Fibroblast of lung (primary cell): ENCODE measurements around the gene USH1C. TPM values are rescaled to one million over a fixed set of nuclear protein-coding genes. Genes with fewer than 3 reads are reported as not detected.

Source experiments
- DNase-seq, 2 donors: peaks; one replicate each; pipeline versions ENCODE4 v3.0.0 to v3.0.0-alpha.2; 2010; ENCODE audit warnings: low read depth in 2 of 2
- H2AFZ ChIP-seq: 2 replicates; pipeline ENCODE4 v1.5.1; 2012; ENCODE audit warnings: low read length, control low read depth, inconsistent platforms
- H3K27ac ChIP-seq: 2 replicates; pipeline ENCODE4 v1.5.1; 2011; ENCODE audit warnings: low read length, control low read depth; ENCODE audit not compliant: insufficient read depth
- H3K27me3 ChIP-seq: 2 replicates; pipeline ENCODE4 v1.5.1; 2011; ENCODE audit warnings: mild to moderate bottlenecking, low read length; ENCODE audit not compliant: control insufficient read depth, insufficient read depth
- H3K36me3 ChIP-seq: 2 replicates; pipeline ENCODE4 v1.5.1; 2011; ENCODE audit warnings: low read length; ENCODE audit not compliant: control insufficient read depth, insufficient read depth
- H3K4me1 ChIP-seq: 2 replicates; pipeline ENCODE4 v1.5.1; 2011; ENCODE audit warnings: low read length; ENCODE audit not compliant: control insufficient read depth, insufficient read depth; ENCODE audit errors: extremely low read depth
- H3K4me2 ChIP-seq: 2 replicates; pipeline ENCODE4 v1.5.1; 2011; ENCODE audit warnings: low read length, control low read depth; ENCODE audit not compliant: insufficient read depth; ENCODE audit errors: extremely low read depth
- H3K4me3 ChIP-seq, 4 experiments: fragments of 200-600 bp in 1 of 4; sonication (generic) in 1 of 4; replicated peaks in 1 of 4; 2 replicates each; pipeline ENCODE4 v1.5.1; 2011 to 2016; ENCODE audit warnings: low read length in 4 of 4, low read depth in 3 of 4, mild to moderate bottlenecking in 3 of 4, control low read depth in 2 of 4, inconsistent platforms in 1 of 4, mixed read lengths in 1 of 4; ENCODE audit not compliant: insufficient read depth in 1 of 4; ENCODE audit errors: control extremely low read depth in 1 of 4
- H3K79me2 ChIP-seq: 2 replicates; pipeline ENCODE4 v1.5.1; 2012; ENCODE audit warnings: mild to moderate bottlenecking, low read length, inconsistent platforms; ENCODE audit not compliant: control insufficient read depth, insufficient read depth
- H3K9ac ChIP-seq: 2 replicates; pipeline ENCODE4 v1.5.1; 2011; ENCODE audit warnings: mild to moderate bottlenecking, low read length, control low read depth; ENCODE audit not compliant: insufficient read depth
- H3K9me3 ChIP-seq: 2 replicates; pipeline ENCODE4 v1.5.1; 2012; ENCODE audit warnings: low read depth, low read length; ENCODE audit not compliant: control insufficient read depth, insufficient read depth
- H4K20me1 ChIP-seq: 2 replicates; pipeline ENCODE4 v1.5.1; 2011; ENCODE audit warnings: low read length; ENCODE audit not compliant: control insufficient read depth, insufficient read depth; ENCODE audit errors: extremely low read depth
- CTCF ChIP-seq, 2 donors: IDR thresholded peaks in 1 of 2; conservative IDR thresholded peaks in 1 of 2; 1 replicate in 1 of 2; 2 replicates in 1 of 2; pipeline ENCODE4 v1.5.1; 2011 to 2012; ENCODE audit warnings: low read length in 2 of 2, control low read depth in 1 of 2, inconsistent platforms in 1 of 2, low read depth in 1 of 2, mild to moderate bottlenecking in 1 of 2
- EZH2 ChIP-seq: IDR thresholded peaks from 2 replicates; pipeline ENCODE4 v1.5.1; 2012; ENCODE audit warnings: low read length, control low read depth, mild to moderate bottlenecking; ENCODE audit errors: missing control alignments
- polyA plus RNA-seq, 2 donors: library from polyadenylated mRNA; depleted of rRNA in 1 of 2; stranded (reverse) in 1 of 2; unstranded in 1 of 2; fragments of >200 nt; gene quantifications; 2 replicates each; pipeline ENCODE4 v1.2.1, GENCODE V29; 2011 to 2012; ENCODE audit warnings: missing spikeins in 1 of 2
- total RNA-seq: library from RNA; depleted of rRNA; stranded (reverse); fragments of >200 nt; gene quantifications from 2 replicates; pipeline ENCODE4 v1.2.1, GENCODE V29; 2014

The USH1C gene
- total and polyA plus RNA-seq, 2 donors (not counting 1 experiment from before 2014, with no cell fraction given): not detected

- Histone ChIP-seq H3K27ac (no peak overlapping the region), H3K4me1 (no peaks in the 10 kb centered on the region), H4K20me1 (no peaks in the 10 kb centered on the region), H3K9me3 (no peaks in the 10 kb centered on the region), H3K27me3 (no peaks in the 10 kb centered on the region), H2AFZ (no peak overlapping the region), H3K36me3 (no peaks in the 10 kb centered on the region), H3K4me2 (no peak overlapping the region), H3K4me3 (no peak overlapping the region), H3K9ac (no peak overlapping the region), H3K79me2 (no peaks in the 10 kb centered on the region)
- no peak for DNase-seq
- TF ChIP-seq EZH2: no peak
- TF ChIP-seq CTCF (conservative IDR thresholded peaks at IDR 0.05 in 1 of 2, IDR thresholded peaks at IDR 0.05 in 1 of 2; ENCODE audit: low read depth in 1 of 2, low read length in 2 of 2): no peak
These were observed 85.9 kb downstream of the USH1C start for GRCh38 chr11:17458268-17458667.

GRCh38 chr11:17457396-17458173, 86.6 kb downstream of the USH1C start:
- Histone ChIP-seq H4K20me1 (no peaks in the 10 kb centered on the region), H3K27me3 (no peaks in the 10 kb centered on the region), H3K4me3 (no peak overlapping the region), H3K9ac (no peak overlapping the region), H3K27ac (no peak overlapping the region), H3K9me3 (no peaks in the 10 kb centered on the region), H3K79me2 (no peaks in the 10 kb centered on the region), H3K4me1 (no peaks in the 10 kb centered on the region), H2AFZ (no peak overlapping the region), H3K36me3 (no peaks in the 10 kb centered on the region), H3K4me2 (no peak overlapping the region)
- TF ChIP-seq CTCF (conservative IDR thresholded peaks at IDR 0.05 in 1 of 2, IDR thresholded peaks at IDR 0.05 in 1 of 2; ENCODE audit: low read depth in 1 of 2, low read length in 2 of 2) (no peak), EZH2 (no peak)
- no peak for DNase-seq

GRCh38 chr11:17452668-17453067, 91.5 kb downstream of the USH1C start:
- Histone ChIP-seq H2AFZ (no peak overlapping the region), H3K4me2 (no peak overlapping the region)

More at GRCh38 chr11:17452668-17453067, 91.5 kb downstream of the USH1C start:
- Histone ChIP-seq H3K36me3 (no peaks in the 10 kb centered on the region), H3K4me1 (no peaks in the 10 kb centered on the region), H3K79me2 (no peaks in the 10 kb centered on the region), H4K20me1 (no peaks in the 10 kb centered on the region), H3K4me3 (no peak overlapping the region), H3K27me3 (no peaks in the 10 kb centered on the region), H3K27ac (no peak overlapping the region), H3K9ac (no peak overlapping the region), H3K9me3 (no peaks in the 10 kb centered on the region)
- no peak for DNase-seq
- TF ChIP-seq CTCF (conservative IDR thresholded peaks at IDR 0.05 in 1 of 2, IDR thresholded peaks at IDR 0.05 in 1 of 2; ENCODE audit: low read depth in 1 of 2, low read length in 2 of 2): no peak
- no peak for TF ChIP-seq EZH2
